GM12864 (cell line): ENCODE measurements around the gene DLGAP3.

Source experiments
- DNase-seq: peaks from one replicate; pipeline ENCODE4 v3.0.0-alpha.2; 2011; ENCODE audit warnings: low read depth
- H3K4me3 ChIP-seq: 2 replicates; pipeline ENCODE4 v1.5.1; 2011; ENCODE audit warnings: mild to moderate bottlenecking, low read depth, low read length, control low read depth
- CTCF ChIP-seq: IDR thresholded peaks from 2 replicates; pipeline ENCODE4 v1.5.1; 2011; ENCODE audit warnings: low read depth, mild to moderate bottlenecking, moderate library complexity, low read length, control low read depth, inconsistent platforms; ENCODE audit errors: missing control alignments

DLGAP3 gene, protein sequence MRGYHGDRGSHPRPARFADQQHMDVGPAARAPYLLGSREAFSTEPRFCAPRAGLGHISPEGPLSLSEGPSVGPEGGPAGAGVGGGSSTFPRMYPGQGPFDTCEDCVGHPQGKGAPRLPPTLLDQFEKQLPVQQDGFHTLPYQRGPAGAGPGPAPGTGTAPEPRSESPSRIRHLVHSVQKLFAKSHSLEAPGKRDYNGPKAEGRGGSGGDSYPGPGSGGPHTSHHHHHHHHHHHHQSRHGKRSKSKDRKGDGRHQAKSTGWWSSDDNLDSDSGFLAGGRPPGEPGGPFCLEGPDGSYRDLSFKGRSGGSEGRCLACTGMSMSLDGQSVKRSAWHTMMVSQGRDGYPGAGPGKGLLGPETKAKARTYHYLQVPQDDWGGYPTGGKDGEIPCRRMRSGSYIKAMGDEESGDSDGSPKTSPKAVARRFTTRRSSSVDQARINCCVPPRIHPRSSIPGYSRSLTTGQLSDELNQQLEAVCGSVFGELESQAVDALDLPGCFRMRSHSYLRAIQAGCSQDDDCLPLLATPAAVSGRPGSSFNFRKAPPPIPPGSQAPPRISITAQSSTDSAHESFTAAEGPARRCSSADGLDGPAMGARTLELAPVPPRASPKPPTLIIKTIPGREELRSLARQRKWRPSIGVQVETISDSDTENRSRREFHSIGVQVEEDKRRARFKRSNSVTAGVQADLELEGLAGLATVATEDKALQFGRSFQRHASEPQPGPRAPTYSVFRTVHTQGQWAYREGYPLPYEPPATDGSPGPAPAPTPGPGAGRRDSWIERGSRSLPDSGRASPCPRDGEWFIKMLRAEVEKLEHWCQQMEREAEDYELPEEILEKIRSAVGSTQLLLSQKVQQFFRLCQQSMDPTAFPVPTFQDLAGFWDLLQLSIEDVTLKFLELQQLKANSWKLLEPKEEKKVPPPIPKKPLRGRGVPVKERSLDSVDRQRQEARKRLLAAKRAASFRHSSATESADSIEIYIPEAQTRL

GRCh38 chr1:34929497-34929852 lies at the start of gene DLGAP3:
Gene DLGAP3, minus strand, starts transcription at chr1:34929650. Its CDS starts 24,267 bp downstream, at chr1:34905383.
- DNase-seq: no peak
- no peak for TF ChIP-seq CTCF
- H3K4me3 ChIP-seq: peak within 1 kb of the TSS; percentile 24

DNA sequence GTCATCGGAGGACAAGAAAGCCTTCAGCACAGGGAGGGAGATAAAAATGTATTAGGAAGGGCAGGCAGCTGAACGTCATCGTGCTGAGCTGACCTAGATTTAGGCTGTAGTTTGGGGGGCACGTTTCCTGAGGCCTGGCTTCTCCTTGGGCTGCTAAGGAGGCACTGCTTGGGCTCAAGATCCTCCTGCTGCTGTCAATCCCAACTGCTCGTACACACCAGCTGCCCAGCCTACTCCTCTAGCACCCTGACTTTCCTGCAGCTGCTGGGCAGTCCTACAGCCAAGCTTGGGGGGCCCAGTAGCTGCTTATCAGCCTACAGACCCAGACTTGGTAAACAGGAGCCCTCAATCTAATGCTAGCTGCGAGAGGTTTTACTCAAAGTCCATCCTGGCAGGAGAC lies 49.5 kb upstream of the DLGAP3 start:
- DNase-seq: no peak
- no peak for TF ChIP-seq CTCF
- no peak overlapping the region for H3K4me3 ChIP-seq

DNA sequence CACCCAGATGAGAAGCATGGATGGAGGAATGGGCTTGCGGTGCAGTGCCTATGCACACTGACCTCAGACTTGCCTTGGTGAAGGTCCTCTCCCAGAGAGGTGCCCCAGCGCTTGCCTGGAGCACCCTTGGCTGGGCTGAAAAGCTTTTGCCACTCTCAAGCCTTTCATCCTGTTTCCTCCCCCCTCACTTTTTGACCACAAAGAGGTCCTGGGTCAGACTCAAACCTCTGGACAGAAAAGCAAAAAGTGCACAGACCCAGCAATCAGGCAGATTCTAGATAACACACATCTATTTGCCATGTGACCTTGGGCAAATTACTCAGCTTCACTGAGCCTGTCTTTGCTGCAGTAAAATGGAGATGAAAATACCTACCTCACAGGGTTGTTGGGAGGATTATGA lies 48.4 kb upstream of the DLGAP3 start:
- no peak overlapping the region for H3K4me3 ChIP-seq
- no peak for TF ChIP-seq CTCF
- DNase-seq: no peak

DNA sequence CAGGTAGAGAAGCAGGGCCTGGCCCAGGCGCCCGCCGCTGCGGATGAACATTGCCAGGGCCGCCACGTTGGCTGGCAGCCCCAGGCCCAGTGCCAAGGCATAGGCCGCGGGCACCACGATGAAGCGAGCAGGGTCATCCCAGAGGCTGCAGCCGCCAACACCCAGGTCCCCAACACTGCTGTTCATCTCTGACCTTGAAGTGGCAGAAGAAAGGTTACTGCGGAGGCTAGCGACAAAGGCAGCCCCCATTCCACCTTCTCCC lies 47.7 kb upstream of the DLGAP3 start:
- H3K4me3 ChIP-seq: no peak overlapping the region
- no peak for DNase-seq
- no peak for TF ChIP-seq CTCF

DNA sequence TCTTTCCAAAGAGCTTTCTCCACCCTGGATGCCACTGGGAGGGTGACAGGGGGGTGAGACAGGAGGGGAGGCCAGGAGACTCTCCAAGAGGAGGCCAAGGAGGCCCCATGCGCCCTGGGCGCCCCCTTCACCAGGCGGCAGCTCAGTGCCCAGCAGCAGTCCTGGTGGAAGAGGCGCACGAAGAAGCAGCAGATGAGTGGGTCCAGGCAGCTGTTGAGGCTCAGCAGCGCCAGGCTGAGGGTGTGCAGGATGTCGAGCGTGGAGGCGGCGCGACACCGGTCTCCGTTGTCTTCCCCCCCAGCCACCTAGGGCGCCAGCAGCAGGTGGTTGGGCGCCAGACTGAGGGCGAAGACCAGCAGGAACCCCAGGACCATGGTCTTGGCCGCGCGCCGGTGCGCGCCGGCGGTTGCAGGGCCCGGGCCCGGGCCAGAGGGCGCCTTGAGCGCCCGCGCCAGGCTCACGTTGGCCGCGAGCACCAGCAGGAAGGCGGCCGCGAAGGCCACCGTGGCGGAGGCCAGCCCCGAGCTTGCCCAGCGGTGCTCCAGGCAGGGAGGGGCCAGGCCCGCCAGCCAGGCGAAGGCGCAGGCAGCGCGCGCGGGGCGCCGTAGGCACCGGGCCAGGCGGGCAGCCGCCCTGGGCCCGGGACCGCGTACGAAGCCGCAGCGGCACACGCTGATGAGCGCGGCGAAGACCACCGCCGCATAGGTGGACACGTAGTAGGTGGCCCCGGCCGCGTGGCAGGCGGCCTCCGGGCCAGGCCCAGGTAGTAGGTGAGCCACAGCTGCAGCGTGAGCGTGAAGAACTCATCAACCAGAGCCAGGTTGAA lies 47.1 kb upstream of the DLGAP3 start:
- no peak for TF ChIP-seq CTCF
- DNase-seq: no peak
- no peak overlapping the region for H3K4me3 ChIP-seq

- TF ChIP-seq CTCF: no peak
- no peak overlapping the region for H3K4me3 ChIP-seq
- no peak for DNase-seq
These were observed 46.3 kb upstream of the DLGAP3 start for GRCh38 chr1:34975771-34976170.
